Sigmoid colon (tissue), 7 donors: ENCODE measurements around the gene UBXN1. TPM values are rescaled to one million over a fixed set of nuclear protein-coding genes. Genes with fewer than 3 reads are reported as not detected.
"Not testable (repeated sequence)": the region's sequence is repeated elsewhere in the genome, so short reads cannot be mapped to it uniquely, and the experiment has no call there.

Source experiments
- DNase-seq: peaks from one replicate; pipeline ENCODE4 v3.0.0-alpha.2; 2019
- H3K27ac ChIP-seq, 4 donors: fragments of 200-600 bp; sonication (generic); one replicate each; pipeline ENCODE4 v1.5.1; 2016 to 2019; ENCODE audit warnings: mild to moderate bottlenecking in 1 of 4
- H3K27me3 ChIP-seq, 3 donors: fragments of 200-600 bp; sonication (generic); one replicate each; pipeline ENCODE4 v1.5.1; 2019; ENCODE audit warnings: mild to moderate bottlenecking in 1 of 3
- H3K36me3 ChIP-seq, 4 donors: fragments of 200-600 bp; sonication (generic); one replicate each; pipeline ENCODE4 v1.5.1; 2016 to 2019
- H3K4me1 ChIP-seq, 4 donors: fragments of 200-600 bp; sonication (generic); one replicate each; pipeline ENCODE4 v1.5.1; 2017 to 2019
- H3K4me3 ChIP-seq, 4 donors: fragments of 200-600 bp; sonication (generic); one replicate each; pipeline ENCODE4 v1.5.1; 2017 to 2019; ENCODE audit warnings: mild to moderate bottlenecking in 2 of 4, moderate library complexity in 1 of 4
- H3K9me3 ChIP-seq, 4 donors: fragments of 200-600 bp in 3 of 4; sonication (generic) in 3 of 4; one replicate each; pipeline versions ENCODE4 v1.5.1 to v1.6.1; 2013 to 2019
- EP300 ChIP-seq, 4 donors: sonication (generic); formaldehyde crosslinking; IDR thresholded peaks; one replicate each; pipeline ENCODE4 v1.6.1; 2017; ENCODE audit warnings: antibody characterized with exemption in 4 of 4
- POLR2A ChIP-seq, 2 donors: fragments of 450-650 bp; IDR thresholded peaks; one replicate each; pipeline ENCODE4 v1.6.1; 2016; ENCODE audit warnings: antibody characterized with exemption in 2 of 2, mild to moderate bottlenecking in 2 of 2, moderate library complexity in 2 of 2
- POLR2AphosphoS5 ChIP-seq, 4 donors: sonication (generic); formaldehyde crosslinking; IDR thresholded peaks; one replicate each; pipeline ENCODE4 v1.6.1; 2017; ENCODE audit warnings: antibody characterized with exemption in 4 of 4
- WGBS, 2 donors: extraction: QIAGEN DNeasy Blood & Tissue Kit; methylation state at CpG; one replicate each; pipeline ENCODE4 v1.1.7; 2013; 5-methylcytosine and 5-hydroxymethylcytosine counted together
- intact Hi-C: fragments of 100-400 bp; cut with DNase I; formaldehyde crosslinking; loops from one replicate; pipeline ENCODE4 v1.15.1; 2023
- polyA plus RNA-seq, 3 donors: library from polyadenylated mRNA; stranded (reverse); fragments of 200-250 nt; gene quantifications; one replicate each; pipeline ENCODE4 v1.2.3, GENCODE V29; 2013
- total RNA-seq, 4 donors: library from RNA; depleted of rRNA; stranded (reverse); fragments of >200 nt; gene quantifications; one replicate each; pipeline ENCODE4 v1.1.0, GENCODE V29; 2016
- TF ChIP-seq, protein P1 (sequence below), 4 experiments: fragments of 450-650 bp in 3 of 4; fragments of 200-600 bp in 1 of 4; IDR thresholded peaks; one replicate each; pipeline ENCODE4 v1.5.1; 2016 to 2019; ENCODE audit warnings: antibody characterized with exemption in 4 of 4, mild to moderate bottlenecking in 3 of 4, moderate library complexity in 2 of 4
- donor health status: healthy with polysubstance abuse.
- donor health status: Bipolar disorder and iron deficiency.
- donor health status: healthy.

UBXN1 gene
- total and polyA plus RNA-seq, 7 donors: 132 to 298 (median 177) TPM

DNA sequence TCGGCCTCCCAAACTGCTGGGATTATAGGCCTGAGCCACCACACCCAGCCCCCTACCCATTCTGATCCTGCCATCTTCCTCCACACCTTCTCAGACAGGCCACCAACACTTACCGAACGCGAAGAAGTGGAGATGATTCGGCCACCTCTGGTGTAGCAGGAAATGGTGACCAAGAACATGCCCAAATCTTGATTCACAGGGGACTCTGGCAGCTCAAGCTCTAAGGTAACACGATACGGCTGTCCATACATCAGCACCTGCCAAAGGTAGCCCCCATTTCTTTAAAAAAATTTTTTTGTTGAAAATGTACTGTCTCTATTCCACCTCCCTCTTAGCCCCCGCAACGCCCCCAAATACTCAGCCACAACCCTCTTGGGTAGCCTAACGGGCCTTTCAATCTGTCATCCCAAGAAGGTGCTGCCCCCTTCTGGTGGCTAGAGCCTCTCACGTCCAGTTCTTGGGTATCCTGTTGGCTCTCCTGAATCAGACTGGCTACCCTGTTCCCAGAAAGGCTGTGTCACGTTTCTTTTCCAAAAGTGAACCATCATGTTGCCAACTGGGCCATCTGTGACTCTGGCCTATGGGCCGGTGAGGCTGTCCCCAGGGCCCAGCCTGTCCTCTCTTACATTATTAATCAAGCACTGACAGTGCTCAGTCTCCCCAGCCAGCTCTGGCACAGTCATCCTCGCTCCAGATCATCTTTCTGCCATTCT lies 15.7 kb upstream of the UBXN1 start:
- peak; percentile 91 for DNase-seq
- TF ChIP-seq POLR2A (IDR thresholded peaks at IDR 0.05) (no peak), EP300 (IDR thresholded peaks at IDR 0.05) (no peak), POLR2AphosphoS5 (IDR thresholded peaks at IDR 0.05) (no peak)
- TF ChIP-seq, protein P1, sequence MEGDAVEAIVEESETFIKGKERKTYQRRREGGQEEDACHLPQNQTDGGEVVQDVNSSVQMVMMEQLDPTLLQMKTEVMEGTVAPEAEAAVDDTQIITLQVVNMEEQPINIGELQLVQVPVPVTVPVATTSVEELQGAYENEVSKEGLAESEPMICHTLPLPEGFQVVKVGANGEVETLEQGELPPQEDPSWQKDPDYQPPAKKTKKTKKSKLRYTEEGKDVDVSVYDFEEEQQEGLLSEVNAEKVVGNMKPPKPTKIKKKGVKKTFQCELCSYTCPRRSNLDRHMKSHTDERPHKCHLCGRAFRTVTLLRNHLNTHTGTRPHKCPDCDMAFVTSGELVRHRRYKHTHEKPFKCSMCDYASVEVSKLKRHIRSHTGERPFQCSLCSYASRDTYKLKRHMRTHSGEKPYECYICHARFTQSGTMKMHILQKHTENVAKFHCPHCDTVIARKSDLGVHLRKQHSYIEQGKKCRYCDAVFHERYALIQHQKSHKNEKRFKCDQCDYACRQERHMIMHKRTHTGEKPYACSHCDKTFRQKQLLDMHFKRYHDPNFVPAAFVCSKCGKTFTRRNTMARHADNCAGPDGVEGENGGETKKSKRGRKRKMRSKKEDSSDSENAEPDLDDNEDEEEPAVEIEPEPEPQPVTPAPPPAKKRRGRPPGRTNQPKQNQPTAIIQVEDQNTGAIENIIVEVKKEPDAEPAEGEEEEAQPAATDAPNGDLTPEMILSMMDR (IDR thresholded peaks at IDR 0.05): peak; percentile 39 to 80 (median 60)
- peaks cover 0 to 37% (median 17%) of the 10 kb centered on the region in 4 donors for H3K36me3 ChIP-seq
- peak overlapping the region in 1 of 4 donors; percentile 15 for H3K27ac ChIP-seq
- H3K4me1 ChIP-seq: peaks cover 0 to 18% (median 14%) of the 10 kb centered on the region in 4 donors
- H3K4me3 ChIP-seq: no peak overlapping the region
- intact Hi-C loops: loop anchor here (2.0 kb wide), 1 partner anchor 314 kb away; no protein-coding TSS in a partner anchor
- 50 to 55% methylated on average over 14 of the region's 14 CpGs for WGBS, 2 donors
- no peaks in the 10 kb centered on the region for H3K9me3 ChIP-seq
- H3K27me3 ChIP-seq: no peaks in the 10 kb centered on the region

DNA sequence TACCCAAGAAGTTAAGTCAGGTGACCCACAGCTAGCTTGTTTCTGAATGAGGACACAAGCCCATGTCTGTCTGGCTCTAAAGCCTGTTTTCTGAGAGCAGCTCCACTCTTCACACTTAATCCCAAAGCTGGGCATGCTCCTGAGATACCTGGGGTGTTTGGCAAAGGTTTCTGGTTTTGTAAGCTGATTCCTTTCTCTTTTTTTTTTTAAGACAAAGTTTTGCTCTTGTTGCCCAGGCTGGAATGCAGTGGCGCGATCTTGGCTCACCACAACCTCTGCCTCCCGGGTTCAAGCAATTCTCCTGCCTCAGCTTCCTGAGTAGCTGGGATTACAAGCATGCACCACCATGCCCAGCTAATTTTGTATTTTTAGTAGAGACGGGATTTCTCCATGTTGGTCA lies 14.8 kb upstream of the UBXN1 start:
- H3K27me3 ChIP-seq, H3K9me3 ChIP-seq, H3K4me3 ChIP-seq, H3K27ac ChIP-seq, DNase-seq: not testable (repeated sequence)
- Histone ChIP-seq H3K4me1 (peaks cover 0 to 25% (median 17%) of the 10 kb centered on the region in 4 donors), H3K36me3 (peaks cover 0 to 37% (median 17%) of the 10 kb centered on the region in 4 donors)
- intact Hi-C loops: loop anchor here (2.0 kb wide), 1 partner anchor 313 kb away; no protein-coding TSS in a partner anchor
- WGBS, 2 donors: 75 to 92% methylated on average over 4 of the region's 4 CpGs

DNA sequence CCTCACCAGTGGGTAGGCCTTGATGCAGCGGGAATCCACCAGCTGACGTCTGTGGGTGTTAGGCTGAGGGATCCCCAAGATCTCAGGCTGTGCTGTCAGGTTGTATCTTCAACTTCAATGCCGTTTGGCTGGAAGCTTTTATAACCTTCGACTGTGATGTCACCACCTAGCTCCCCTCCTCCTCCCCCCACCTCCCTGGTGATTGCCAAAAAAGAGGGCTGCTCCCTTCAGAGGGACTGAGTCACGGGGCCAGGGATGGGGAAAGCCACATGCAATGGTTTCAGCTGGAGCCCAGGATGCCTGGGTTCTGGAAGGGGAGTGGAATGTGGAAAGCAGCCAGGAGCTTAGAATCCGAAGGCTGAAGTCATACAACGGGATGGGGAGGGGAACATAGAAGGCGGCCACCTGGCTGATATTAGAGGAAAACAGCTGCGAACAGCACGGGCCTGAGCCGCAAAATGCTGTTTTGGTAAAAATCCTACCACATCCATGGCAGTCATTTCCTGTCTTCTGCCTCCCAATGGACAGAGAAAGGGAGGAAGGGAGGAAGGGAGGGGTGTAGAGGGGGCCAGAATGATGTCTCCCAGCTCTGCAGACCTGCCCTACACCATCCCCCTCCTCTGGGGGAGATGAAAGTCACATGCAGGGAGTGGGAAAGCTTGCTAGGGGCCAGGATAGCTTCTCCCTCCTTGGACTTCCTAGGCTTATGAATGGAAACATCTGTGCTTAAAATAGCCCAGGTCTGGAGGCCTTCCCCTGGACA lies 10.7 kb upstream of the UBXN1 start, which contains the start of gene LRRN4CL:
Gene LRRN4CL (minus strand): TSS at position 110 of the 763 bp plus-strand sequence. CDS start 1,022 bp downstream, outside the sequence.
- H3K4me1 ChIP-seq: peaks cover 0 to 36% (median 24%) of the 10 kb centered on the region in 4 donors
- intact Hi-C loops: no loop called here

DNA sequence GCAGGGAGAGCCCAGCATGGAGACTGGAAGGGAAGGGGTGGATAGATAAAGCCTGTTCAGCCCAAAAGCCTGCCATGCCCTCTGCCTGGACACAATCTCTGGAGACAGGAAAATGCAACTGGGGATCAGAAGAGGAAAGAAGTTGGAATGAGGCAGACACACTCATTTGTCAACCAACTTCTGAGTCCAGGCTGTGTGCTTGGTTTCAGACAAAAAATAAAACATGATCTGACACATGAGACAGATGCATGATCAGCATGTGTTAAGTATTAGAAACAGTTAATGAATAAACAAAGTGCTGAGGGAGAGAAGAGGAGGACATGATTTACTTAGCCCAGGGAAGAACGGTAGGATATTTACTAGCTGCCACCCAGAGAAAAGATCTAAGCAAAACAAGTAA lies 9.6 kb upstream of the UBXN1 start:
- peaks cover 0 to 35% (median 17%) of the 10 kb centered on the region in 4 donors for H3K36me3 ChIP-seq
- peaks cover 0 to 13% (median 13%) of the 10 kb centered on the region in 3 donors for H3K27me3 ChIP-seq
- intact Hi-C loops: no loop called here
- WGBS, 2 donors: 64 to 71% methylated on average over 1 of the region's 1 CpG
- no peaks in the 10 kb centered on the region for H3K9me3 ChIP-seq
- TF ChIP-seq, protein P1 (IDR thresholded peaks at IDR 0.05): no peak
- TF ChIP-seq POLR2A (IDR thresholded peaks at IDR 0.05): no peak
- TF ChIP-seq POLR2AphosphoS5 (IDR thresholded peaks at IDR 0.05): no peak
- TF ChIP-seq EP300 (IDR thresholded peaks at IDR 0.05): no peak
- DNase-seq: no peak
- peak overlapping the region; percentile 24 to 48 (median 44) for H3K4me3 ChIP-seq
- H3K4me1 ChIP-seq: peaks cover 0 to 34% (median 21%) of the 10 kb centered on the region in 4 donors
- H3K27ac ChIP-seq: peak overlapping the region; percentile 67 to 74 (median 74)

More for the DNA sequence above, 10.7 kb upstream of the UBXN1 start, which contains the start of gene LRRN4CL:
- H3K27me3 ChIP-seq: peaks cover 0 to 13% (median 13%) of the 10 kb centered on the region in 3 donors
- H3K27ac ChIP-seq: peak within 1 kb of the TSS; percentile 67 to 74 (median 74)
- H3K4me3 ChIP-seq: peak within 1 kb of the TSS; percentile 24 to 48 (median 44)
- 53 to 62% methylated on average over 11 of the region's 11 CpGs for WGBS, 2 donors
- peaks cover 0 to 37% (median 17%) of the 10 kb centered on the region in 4 donors for H3K36me3 ChIP-seq
- DNase-seq: peak; percentile 97
- no peaks in the 10 kb centered on the region for H3K9me3 ChIP-seq
- TF ChIP-seq EP300 (IDR thresholded peaks at IDR 0.05) (no peak), POLR2AphosphoS5 (IDR thresholded peaks at IDR 0.05) (peak; percentile 68 to 83 (median 76)), POLR2A (IDR thresholded peaks at IDR 0.05) (peak; percentile 30 to 35)
- TF ChIP-seq, protein P1 (IDR thresholded peaks at IDR 0.05): no peak
